Trophoblast cell (in vitro differentiated cells and primary cell): ENCODE results near the gene ELF2. TPM values are rescaled to one million over a fixed set of nuclear protein-coding genes. Genes with fewer than 3 reads are reported as not detected.

Experiments used
- DNase-seq, 2 donors: peaks; one replicate each; pipeline ENCODE4 v3.0.0-alpha.2; 2016
- H2AFZ ChIP-seq: 2 replicates; pipeline ENCODE4 v1.6.1; 2013; ENCODE audit warnings: low read length, moderate library complexity, mild to moderate bottlenecking; ENCODE audit not compliant: insufficient read depth, poor library complexity
- H2AK5ac ChIP-seq: 2 replicates; pipeline ENCODE4 v1.6.1; 2013; ENCODE audit warnings: mild to moderate bottlenecking, low read length
- H2BK120ac ChIP-seq: 2 replicates; pipeline ENCODE4 v1.6.1; 2013; ENCODE audit warnings: low read length, mild to moderate bottlenecking, moderate library complexity; ENCODE audit not compliant: insufficient read depth, poor library complexity
- H2BK12ac ChIP-seq: 2 replicates; pipeline ENCODE4 v1.6.1; 2013; ENCODE audit warnings: mild to moderate bottlenecking, low read length, moderate library complexity
- H2BK5ac ChIP-seq: 2 replicates; pipeline ENCODE4 v1.6.1; 2013; ENCODE audit warnings: low read length, low read depth, moderate library complexity, mild to moderate bottlenecking; ENCODE audit not compliant: poor library complexity
- H3K14ac ChIP-seq: 2 replicates; pipeline ENCODE4 v1.6.1; 2013; ENCODE audit warnings: mild to moderate bottlenecking, low read length
- H3K18ac ChIP-seq: 2 replicates; pipeline ENCODE4 v1.6.1; 2013; ENCODE audit warnings: mild to moderate bottlenecking, low read length
- H3K23ac ChIP-seq: 2 replicates; pipeline ENCODE4 v1.6.1; 2013; ENCODE audit warnings: low read length
- H3K27ac ChIP-seq: 2 replicates; pipeline ENCODE4 v1.5.1; 2013; ENCODE audit warnings: low read depth, mild to moderate bottlenecking, inconsistent platforms, low read length, moderate library complexity
- H3K27me3 ChIP-seq: 2 replicates; pipeline ENCODE4 v1.6.1; 2013; ENCODE audit warnings: inconsistent platforms, mild to moderate bottlenecking, low read length, moderate library complexity; ENCODE audit not compliant: insufficient read depth
- H3K36me3 ChIP-seq, 2 experiments: 1 replicate in 1 of 2; 2 replicates in 1 of 2; pipeline ENCODE4 v1.6.1; 2013; ENCODE audit warnings: low read length in 2 of 2, mild to moderate bottlenecking in 2 of 2, moderate library complexity in 1 of 2; ENCODE audit not compliant: insufficient read depth in 2 of 2, control insufficient read depth in 1 of 2
- H3K4ac ChIP-seq: 2 replicates; pipeline ENCODE4 v1.6.1; 2013; ENCODE audit warnings: low read depth, mild to moderate bottlenecking, low read length, moderate library complexity
- H3K4me1 ChIP-seq, 2 experiments: 1 replicate in 1 of 2; 2 replicates in 1 of 2; pipeline ENCODE4 v1.6.1; 2013; ENCODE audit warnings: low read length in 2 of 2, mild to moderate bottlenecking in 2 of 2, moderate library complexity in 1 of 2; ENCODE audit not compliant: insufficient read depth in 2 of 2, control insufficient read depth in 1 of 2
- H3K4me2 ChIP-seq: 2 replicates; pipeline ENCODE4 v1.6.1; 2013; ENCODE audit warnings: inconsistent platforms, mild to moderate bottlenecking, low read length, moderate library complexity
- H3K4me3 ChIP-seq: 2 replicates; pipeline ENCODE4 v1.5.1; 2013; ENCODE audit warnings: mild to moderate bottlenecking, low read depth, low read length, inconsistent platforms
- H3K79me1 ChIP-seq: one replicate; pipeline ENCODE4 v1.6.1; 2013; ENCODE audit warnings: low read length
- H3K79me2 ChIP-seq: 2 replicates; pipeline ENCODE4 v1.6.1; 2013; ENCODE audit warnings: low read length, mild to moderate bottlenecking; ENCODE audit not compliant: control insufficient read depth, insufficient read depth, poor library complexity
- H3K9ac ChIP-seq: 2 replicates; pipeline ENCODE4 v1.6.1; 2013; ENCODE audit warnings: mild to moderate bottlenecking, low read length
- H3K9me3 ChIP-seq: 2 replicates; pipeline ENCODE4 v1.6.1; 2013; ENCODE audit warnings: low read depth, mild to moderate bottlenecking, control low read depth, inconsistent platforms, low read length; ENCODE audit not compliant: insufficient read depth
- H4K12ac ChIP-seq: 2 replicates; pipeline ENCODE4 v1.6.1; 2013; ENCODE audit warnings: low read depth, mild to moderate bottlenecking, low read length, moderate library complexity
- H4K8ac ChIP-seq: 2 replicates; pipeline ENCODE4 v1.6.1; 2013; ENCODE audit warnings: low read depth, mild to moderate bottlenecking, low read length, moderate library complexity
- H4K91ac ChIP-seq: one replicate; pipeline ENCODE4 v1.6.1; 2013; ENCODE audit warnings: low read depth, mild to moderate bottlenecking, low read length, moderate library complexity
- WGBS: extraction: QIAGEN DNeasy Blood & Tissue Kit; methylation state at CpG from one replicate; pipeline ENCODE4 v1.1.7; 2013; ENCODE audit warnings: missing lambda C conversion rate; ENCODE audit not compliant: insufficient read length, insufficient coverage; ENCODE audit errors: extremely low coverage; 5-methylcytosine and 5-hydroxymethylcytosine counted together
- polyA plus RNA-seq: library from polyadenylated mRNA; stranded (reverse); fragments of 200-250 nt; gene quantifications from 2 replicates; pipeline ENCODE4 v1.2.3, GENCODE V29; 2013

The ELF2 gene
- 19.5 and 21.8 TPM in 2 replicates for polyA plus RNA-seq

DNA sequence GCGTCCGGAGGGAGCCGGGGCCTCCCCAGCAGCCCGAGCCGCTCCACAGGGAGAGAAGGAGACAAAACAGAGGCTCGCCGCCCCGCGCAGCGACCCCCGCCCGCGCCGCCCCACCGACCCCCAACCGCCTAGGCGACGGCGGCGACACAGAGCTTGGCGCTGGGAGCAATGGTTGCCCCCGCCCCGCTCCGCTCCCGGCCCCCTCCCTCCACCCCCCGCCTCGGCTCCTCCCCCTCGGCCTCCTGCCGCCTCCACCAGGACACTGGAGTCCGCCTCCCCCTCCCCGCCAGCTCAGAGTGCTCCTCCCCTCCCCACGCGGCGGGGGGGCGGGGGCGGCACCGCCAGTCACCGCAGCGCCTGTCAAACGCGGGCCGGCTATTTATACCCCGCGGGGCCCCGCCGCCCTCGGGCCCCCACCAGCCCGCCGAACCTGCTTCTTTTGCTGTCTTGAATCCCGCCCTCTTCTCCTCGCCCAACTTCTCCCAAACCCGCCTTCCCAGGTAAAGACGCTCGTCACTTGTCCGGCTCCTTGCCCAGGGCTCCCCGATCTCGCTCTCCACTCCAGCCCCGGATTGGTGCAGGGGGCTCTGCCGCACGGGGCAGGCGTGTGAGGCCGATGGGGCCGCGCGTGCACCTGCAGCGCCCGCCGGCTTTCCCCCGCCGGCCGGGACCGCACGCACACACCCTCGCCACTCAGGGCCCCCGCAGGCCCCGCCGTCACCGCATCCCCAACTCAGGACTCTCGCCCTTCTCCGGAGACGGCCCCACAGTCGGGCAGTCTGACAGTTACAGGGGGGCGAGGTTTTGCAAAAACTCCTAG, at the start of gene ELF2:
ELF2 (minus strand) TSS at position 170 of the 820 bp plus-strand sequence. CDS start 39,517 bp downstream, outside the sequence.
- Histone ChIP-seq H3K14ac (peak within 1 kb of the TSS; percentile 79), H3K4me1 (no peaks in the 10 kb centered on the region), H4K8ac (peak within 1 kb of the TSS; percentile 76), H3K23ac (no peak within 1 kb of the TSS), H2AFZ (peak within 1 kb of the TSS; percentile 97), H3K79me2 (peaks cover 14% of the 10 kb centered on the region), H4K91ac (peak within 1 kb of the TSS; percentile 89), H3K4me2 (peak within 1 kb of the TSS; percentile 98), H2BK120ac (peak within 1 kb of the TSS; percentile 70), H3K4ac (peak within 1 kb of the TSS; percentile 77), H3K9ac (peak within 1 kb of the TSS; percentile 74), H4K12ac (peak within 1 kb of the TSS; percentile 88), H3K9me3 (no peaks in the 10 kb centered on the region), H3K27me3 (no peaks in the 10 kb centered on the region), H2AK5ac (peak within 1 kb of the TSS; percentile 14), H3K36me3 (no peaks in the 10 kb centered on the region), H2BK12ac (peak within 1 kb of the TSS; percentile 28), H3K4me3 (peak within 1 kb of the TSS; percentile 89), H3K18ac (peak within 1 kb of the TSS; percentile 100), H3K27ac (peak within 1 kb of the TSS; percentile 91), H2BK5ac (peak within 1 kb of the TSS; percentile 96), H3K79me1 (peaks cover 12% of the 10 kb centered on the region)
- no CpG with 5 or more reads among the region's 83 CpGs for WGBS
- peak; percentile 93 to 96 for DNase-seq

DNA sequence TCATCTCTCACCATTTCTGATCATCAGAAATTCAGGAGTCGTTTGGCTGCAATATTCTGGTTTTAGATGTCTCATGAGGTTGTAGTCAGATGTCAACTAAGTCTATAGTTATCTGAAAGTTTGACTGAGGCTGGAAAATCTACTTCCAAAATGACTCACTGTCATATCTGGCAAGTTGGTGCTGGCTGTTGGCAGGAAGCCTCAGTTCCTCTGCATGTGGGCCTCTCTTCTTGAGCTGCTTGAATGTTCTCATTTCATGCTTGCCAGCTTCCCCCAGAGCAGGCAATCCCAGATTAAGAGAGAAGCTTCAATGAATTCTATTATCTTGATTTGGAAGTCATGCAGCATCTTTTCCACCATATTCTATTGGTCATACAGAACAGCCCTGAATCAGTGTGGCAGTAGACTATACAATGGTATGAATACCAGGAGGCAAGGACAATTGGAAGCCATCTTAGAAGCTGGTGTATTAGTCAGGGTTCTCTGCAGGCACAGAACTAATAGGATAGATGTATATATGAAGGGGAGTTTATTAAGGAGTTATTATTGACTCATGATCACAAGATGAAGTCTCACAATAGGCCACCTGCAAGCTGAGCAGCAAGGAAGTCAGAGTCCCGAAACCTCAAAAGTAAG, 46.8 kb upstream of the ELF2 start:
- no peak overlapping the region for H3K23ac ChIP-seq
- no peak overlapping the region for H3K4ac ChIP-seq
- no peaks in the 10 kb centered on the region for H3K79me1 ChIP-seq
- no peak overlapping the region for H3K18ac ChIP-seq
- no peak for DNase-seq
- H2AK5ac ChIP-seq, result no peak overlapping the region
- no peak overlapping the region for H2BK12ac ChIP-seq
- H3K4me3 ChIP-seq, result no peak overlapping the region
- no peaks in the 10 kb centered on the region for H3K4me1 ChIP-seq
- H3K9ac ChIP-seq, result no peak overlapping the region
- no peak overlapping the region for H3K4me2 ChIP-seq
- no peaks in the 10 kb centered on the region for H3K9me3 ChIP-seq
- no peaks in the 10 kb centered on the region for H3K36me3 ChIP-seq
- H3K79me2 ChIP-seq, result no peaks in the 10 kb centered on the region
- no peak overlapping the region for H2BK5ac ChIP-seq
- WGBS, result no CpG with 5 or more reads among the region's 2 CpGs
- no peak overlapping the region for H2AFZ ChIP-seq
- no peak overlapping the region for H4K91ac ChIP-seq
- no peak overlapping the region for H3K27ac ChIP-seq
- H3K27me3 ChIP-seq, result no peaks in the 10 kb centered on the region
- H3K14ac ChIP-seq, result no peak overlapping the region
- no peak overlapping the region for H4K12ac ChIP-seq
- no peak overlapping the region for H4K8ac ChIP-seq
- no peak overlapping the region for H2BK120ac ChIP-seq

DNA sequence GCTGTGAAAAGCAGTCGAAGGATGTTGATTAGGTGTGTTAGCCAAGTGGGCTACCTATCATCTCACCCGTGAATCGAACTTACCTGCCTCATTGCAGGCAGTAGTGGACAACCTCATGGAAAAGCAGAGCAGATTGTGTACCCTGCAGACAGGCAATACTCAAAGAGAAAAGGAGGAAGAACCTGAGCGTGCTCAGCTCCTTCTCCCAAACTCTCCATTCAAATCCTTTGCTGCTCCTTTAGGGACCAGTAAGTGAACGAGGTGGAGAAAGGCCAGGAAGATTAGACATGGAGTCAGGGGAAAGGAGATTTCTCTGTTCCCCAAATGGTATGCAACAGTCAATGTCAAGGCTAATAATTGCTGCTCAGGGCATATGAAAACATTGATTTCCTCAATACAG, 45.2 kb upstream of the ELF2 start:
- Histone ChIP-seq H2AK5ac (no peak overlapping the region), H3K9ac (no peak overlapping the region), H3K4me3 (no peak overlapping the region), H4K91ac (no peak overlapping the region), H3K18ac (no peak overlapping the region), H3K4me2 (no peak overlapping the region), H3K14ac (no peak overlapping the region), H3K27me3 (no peaks in the 10 kb centered on the region), H4K8ac (no peak overlapping the region), H3K4me1 (no peaks in the 10 kb centered on the region), H4K12ac (no peak overlapping the region), H3K79me2 (no peaks in the 10 kb centered on the region), H3K9me3 (no peaks in the 10 kb centered on the region), H2BK5ac (no peak overlapping the region), H2AFZ (no peak overlapping the region), H3K23ac (no peak overlapping the region), H3K79me1 (no peaks in the 10 kb centered on the region), H2BK12ac (no peak overlapping the region), H3K4ac (no peak overlapping the region), H2BK120ac (no peak overlapping the region), H3K27ac (no peak overlapping the region), H3K36me3 (no peaks in the 10 kb centered on the region)
- WGBS, result no CpG with 5 or more reads among the region's 5 CpGs
- DNase-seq, result no peak

DNA sequence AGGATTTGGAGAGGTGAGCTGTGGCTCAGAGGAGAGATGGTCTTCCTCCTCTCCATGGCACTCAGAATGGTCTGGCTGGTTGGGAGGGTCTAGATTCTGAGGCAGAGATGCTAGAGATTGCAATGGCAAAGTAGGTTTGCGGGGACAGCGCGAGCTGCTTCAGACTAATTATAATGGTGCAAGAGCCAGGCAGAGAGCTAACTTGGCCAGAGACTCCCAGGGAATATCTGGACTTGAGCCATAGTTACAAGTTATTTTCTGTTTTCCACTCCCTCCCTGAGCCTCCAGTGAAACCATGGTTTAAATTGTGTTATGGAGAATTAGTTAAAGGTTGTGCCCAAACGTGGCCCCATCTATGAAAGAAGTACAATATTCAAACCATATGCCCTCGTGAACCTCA, 44.7 kb upstream of the ELF2 start:
- H2AFZ ChIP-seq, result no peak overlapping the region
- DNase-seq, result no peak
- H3K9me3 ChIP-seq, result no peaks in the 10 kb centered on the region
- H3K4me3 ChIP-seq, result no peak overlapping the region
- no peak overlapping the region for H2BK12ac ChIP-seq
- no peak overlapping the region for H3K23ac ChIP-seq
- no peak overlapping the region for H3K4me2 ChIP-seq
- no peak overlapping the region for H3K9ac ChIP-seq
- H3K36me3 ChIP-seq, result no peaks in the 10 kb centered on the region
- no peak overlapping the region for H3K27ac ChIP-seq
- H2AK5ac ChIP-seq, result no peak overlapping the region
- no peak overlapping the region for H3K14ac ChIP-seq
- no peak overlapping the region for H2BK5ac ChIP-seq
- H2BK120ac ChIP-seq, result no peak overlapping the region
- no peak overlapping the region for H3K18ac ChIP-seq
- no peak overlapping the region for H4K91ac ChIP-seq
- no peaks in the 10 kb centered on the region for H3K4me1 ChIP-seq
- H4K12ac ChIP-seq, result no peak overlapping the region
- H3K27me3 ChIP-seq, result no peaks in the 10 kb centered on the region
- no peak overlapping the region for H4K8ac ChIP-seq
- no peaks in the 10 kb centered on the region for H3K79me1 ChIP-seq
- no peak overlapping the region for H3K4ac ChIP-seq
- WGBS, result no CpG with 5 or more reads among the region's 5 CpGs
- H3K79me2 ChIP-seq, result no peaks in the 10 kb centered on the region
